ENCODE results near the gene CCDC92.

DNA sequence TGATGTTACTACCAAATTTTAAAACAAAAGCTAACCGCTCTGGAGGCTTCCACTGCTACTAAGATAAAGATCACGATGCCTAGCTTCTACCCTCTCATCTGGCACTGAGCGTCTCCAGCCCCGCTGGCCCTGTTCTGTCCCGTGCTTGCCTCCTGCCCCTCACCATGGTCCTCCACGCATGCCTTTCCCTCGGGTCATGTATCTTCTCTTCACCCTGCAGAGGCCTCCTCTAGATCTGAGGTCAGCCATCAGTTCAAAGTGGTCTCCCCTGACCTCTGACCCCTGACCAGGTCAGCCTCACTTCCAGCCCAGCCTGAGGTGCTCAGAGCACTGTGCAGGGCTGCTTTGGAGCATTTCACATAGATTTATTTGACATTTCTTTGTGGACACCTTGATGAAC lies 28.7 kb upstream of the CCDC92 start:
- TF ChIP-seq, protein P1, sequence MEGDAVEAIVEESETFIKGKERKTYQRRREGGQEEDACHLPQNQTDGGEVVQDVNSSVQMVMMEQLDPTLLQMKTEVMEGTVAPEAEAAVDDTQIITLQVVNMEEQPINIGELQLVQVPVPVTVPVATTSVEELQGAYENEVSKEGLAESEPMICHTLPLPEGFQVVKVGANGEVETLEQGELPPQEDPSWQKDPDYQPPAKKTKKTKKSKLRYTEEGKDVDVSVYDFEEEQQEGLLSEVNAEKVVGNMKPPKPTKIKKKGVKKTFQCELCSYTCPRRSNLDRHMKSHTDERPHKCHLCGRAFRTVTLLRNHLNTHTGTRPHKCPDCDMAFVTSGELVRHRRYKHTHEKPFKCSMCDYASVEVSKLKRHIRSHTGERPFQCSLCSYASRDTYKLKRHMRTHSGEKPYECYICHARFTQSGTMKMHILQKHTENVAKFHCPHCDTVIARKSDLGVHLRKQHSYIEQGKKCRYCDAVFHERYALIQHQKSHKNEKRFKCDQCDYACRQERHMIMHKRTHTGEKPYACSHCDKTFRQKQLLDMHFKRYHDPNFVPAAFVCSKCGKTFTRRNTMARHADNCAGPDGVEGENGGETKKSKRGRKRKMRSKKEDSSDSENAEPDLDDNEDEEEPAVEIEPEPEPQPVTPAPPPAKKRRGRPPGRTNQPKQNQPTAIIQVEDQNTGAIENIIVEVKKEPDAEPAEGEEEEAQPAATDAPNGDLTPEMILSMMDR (IDR thresholded peaks at IDR 0.05), result no peak
- no peak for TF ChIP-seq POLR2A (IDR thresholded peaks at IDR 0.05)

Data from uterus (tissue), 2 donors.